ENCODE measurements around the gene PHRF1.
A peak's percentile ranks its signal among the peaks of the same experiment; 100 is the strongest.

The PHRF1 gene

DNA sequence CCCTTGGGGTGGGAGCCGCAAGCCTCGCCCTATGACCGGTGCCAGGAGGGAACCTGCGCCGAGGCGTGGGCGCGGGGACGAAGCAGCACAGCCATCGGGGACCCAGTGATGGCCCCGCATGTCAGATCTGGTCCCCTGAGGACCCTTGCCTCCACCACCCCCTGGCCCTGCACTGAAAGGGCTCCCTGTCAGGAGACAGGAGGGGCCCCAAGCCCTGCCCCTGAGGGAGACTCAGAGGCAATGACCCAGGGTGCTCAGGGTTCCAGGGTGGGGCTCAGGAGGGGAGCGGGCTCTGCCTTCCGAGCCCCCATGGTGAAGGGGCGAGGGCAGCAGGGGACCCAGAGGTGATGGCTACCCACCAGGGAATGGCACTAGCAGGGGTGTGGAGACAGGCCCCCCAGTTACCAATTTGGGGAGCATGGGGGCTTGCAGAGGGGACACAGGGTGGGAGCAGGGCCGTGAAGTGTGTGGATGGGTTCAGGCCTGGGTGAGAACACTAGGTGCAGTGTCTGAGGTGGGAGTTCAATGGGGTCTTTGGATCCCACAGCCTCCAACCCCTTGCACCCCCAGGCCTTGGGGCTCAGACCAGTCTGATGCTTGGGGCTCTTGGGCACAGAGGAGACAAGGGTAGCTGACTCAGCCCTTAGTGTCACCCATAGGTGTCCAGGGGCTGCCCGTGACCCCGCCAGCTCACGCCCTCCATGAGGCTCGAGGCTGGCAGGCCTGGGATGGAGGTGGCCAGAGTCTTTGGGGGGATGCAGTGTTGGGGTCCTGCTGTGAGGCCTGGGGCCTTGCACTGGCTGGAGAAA, 38.4 kb upstream of the PHRF1 start:
- DNase-seq (ENCODE audit: extremely low read depth in 1 of 2, low read depth in 1 of 2): no peak

GRCh38 chr11:538431-539051, 37.7 kb upstream of the PHRF1 start:
- DNase-seq (ENCODE audit: extremely low read depth in 1 of 2, low read depth in 1 of 2): no peak

DNA sequence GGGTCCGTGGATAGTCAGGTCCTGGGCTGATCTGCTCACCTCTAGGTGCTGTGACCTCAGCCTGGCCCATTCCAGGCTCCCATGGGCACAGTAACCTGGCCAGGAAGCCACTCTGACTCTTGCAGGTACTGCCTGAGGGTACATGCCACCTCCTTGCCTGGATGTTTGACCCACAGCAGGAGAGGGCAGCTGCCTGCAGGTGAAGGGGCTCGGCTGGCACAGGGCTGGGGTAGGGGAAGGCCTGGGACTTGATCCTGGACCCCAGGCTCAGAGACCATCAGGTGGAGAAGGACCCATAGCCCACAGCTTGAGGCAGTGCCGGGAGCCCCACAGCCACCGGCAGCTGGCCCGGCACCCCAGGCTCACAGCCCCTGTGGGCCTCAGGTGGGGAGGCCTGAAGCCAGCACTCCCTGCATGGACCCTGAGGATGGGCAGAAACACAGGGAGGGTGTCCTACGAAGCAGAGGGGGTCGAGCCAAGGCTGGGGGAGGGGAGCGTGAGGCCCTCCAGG, 36.2 kb upstream of the PHRF1 start:
- DNase-seq (ENCODE audit: extremely low read depth in 1 of 2, low read depth in 1 of 2): no peak

DNA sequence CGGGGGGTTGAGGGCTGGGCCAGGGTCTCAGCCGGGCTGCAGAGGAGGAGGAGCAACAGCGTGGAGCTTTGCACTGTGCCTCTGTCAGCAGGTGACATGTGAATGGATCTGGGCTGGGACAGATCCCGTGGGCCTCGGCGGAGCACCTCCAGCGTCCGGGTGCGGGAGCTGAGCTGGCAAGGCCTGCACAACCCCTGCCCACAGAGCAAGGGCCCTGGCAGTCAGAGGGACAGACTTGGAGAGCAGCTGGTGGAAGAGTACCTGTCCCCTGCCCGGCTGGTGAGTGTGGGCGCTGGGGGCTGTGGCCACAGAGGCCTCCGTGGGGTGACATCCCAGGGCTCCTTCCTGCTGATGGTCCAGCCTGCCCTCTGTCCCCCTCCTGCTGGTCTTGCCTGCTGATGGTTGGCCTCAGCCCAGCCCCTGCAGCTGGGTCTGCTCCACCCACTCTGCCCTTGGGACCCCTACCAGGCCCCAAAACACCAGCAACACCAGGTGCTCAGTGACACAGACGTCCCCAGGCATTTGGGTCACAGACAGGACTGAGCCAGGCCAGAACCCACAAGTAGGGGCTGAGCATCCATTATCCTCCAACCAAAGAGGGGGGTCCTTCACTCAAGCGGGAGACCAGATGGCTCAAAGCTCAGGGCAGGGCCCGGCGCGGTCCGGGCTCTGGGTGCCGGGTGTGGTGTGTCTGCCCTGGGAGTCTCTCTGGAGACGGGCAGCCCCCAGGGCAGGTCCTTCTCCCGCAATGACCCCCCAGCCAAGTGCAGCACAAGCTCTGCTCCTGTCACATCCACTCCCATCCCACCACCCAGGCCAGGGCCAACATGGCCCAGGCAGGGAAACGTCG, 35.5 kb upstream of the PHRF1 start:
- no peak for DNase-seq (ENCODE audit: extremely low read depth in 1 of 2, low read depth in 1 of 2)

DNA sequence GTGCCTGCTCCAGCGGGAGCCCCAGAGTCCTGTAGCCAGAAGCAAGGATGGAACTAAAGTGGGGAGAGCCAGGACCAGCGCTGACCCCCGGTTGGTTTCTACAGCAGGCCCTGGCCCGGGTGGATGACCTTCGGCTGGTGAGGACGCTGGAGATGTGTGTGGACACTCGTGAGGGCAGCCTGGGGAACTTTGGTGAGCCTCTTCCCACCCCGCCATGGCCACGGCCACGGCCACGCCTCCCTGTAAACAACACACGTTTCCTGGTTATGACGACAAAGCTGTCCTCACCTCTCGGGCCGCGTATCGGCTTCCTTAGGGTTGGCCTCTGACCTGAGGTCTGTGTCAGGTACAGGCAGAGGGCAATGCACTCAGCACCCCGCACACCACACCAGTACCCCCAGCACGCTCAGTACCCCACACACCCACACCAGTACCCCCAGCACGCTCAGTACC, 34.8 kb upstream of the PHRF1 start:
- DNase-seq (ENCODE audit: extremely low read depth in 1 of 2, low read depth in 1 of 2): no peak

GRCh38 chr11:544817-545166, 31.5 kb upstream of the PHRF1 start:
- DNase-seq (ENCODE audit: extremely low read depth in 1 of 2, low read depth in 1 of 2): no peak

DNA sequence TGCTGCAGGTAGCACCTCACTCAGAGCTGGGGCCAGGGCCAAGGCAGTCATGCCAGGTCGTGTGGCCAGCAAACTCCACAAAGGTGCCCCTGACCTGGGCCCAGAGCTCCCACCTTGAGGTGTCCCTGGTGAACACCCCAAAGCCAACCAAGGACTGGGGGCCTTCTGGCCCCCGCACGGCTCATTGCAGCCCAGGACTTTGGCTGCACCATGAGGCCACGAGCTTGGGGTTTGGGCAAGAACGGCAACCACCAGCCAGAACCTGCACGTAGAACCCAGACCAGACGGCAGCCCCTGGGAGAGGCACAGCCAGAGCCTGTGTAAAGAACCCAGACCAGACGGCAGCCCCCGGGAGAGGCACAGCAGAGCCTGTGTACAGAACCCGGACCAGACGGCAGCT, 31.1 kb upstream of the PHRF1 start:
- DNase-seq (ENCODE audit: extremely low read depth in 1 of 2, low read depth in 1 of 2): no peak

GRCh38 chr11:548700-549603, 27.3 kb upstream of the PHRF1 start:
- DNase-seq (ENCODE audit: extremely low read depth in 1 of 2, low read depth in 1 of 2): no peak

DNA sequence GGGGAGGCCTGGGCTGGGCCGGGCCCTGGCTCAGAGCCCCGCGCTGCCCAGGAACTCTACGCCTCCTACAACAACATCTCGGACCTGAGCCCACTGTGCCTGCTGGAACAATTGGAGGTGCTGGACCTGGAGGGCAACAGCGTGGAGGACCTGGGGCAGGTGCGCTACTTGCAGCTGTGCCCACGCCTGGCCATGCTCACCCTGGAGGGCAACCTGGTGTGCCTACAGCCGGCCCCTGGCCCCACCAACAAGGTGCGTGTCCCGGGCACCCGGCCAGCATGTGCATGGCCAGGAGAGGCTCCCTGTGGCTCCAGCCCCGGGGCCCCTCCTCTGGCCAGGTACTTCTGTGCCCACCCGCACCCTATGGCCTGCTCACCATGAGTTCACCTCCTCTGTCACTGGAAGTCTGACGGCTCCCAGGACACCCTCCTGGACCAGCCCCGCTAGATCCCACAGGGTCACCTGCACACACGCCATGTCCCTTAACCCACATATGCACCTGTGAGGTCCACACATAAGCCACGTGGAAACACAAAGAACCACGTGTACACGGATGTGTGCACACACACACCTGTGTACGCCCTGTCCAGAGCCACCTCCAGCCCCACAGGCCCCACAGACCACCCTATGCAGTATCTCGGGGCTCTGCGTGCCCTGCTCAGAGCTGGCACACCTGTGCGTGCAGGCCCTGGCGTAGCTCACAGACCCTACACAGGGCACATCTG, 26.1 kb upstream of the PHRF1 start:
- no peak for DNase-seq (ENCODE audit: extremely low read depth in 1 of 2, low read depth in 1 of 2)

GRCh38 chr11:550746-551085, 25.6 kb upstream of the PHRF1 start:
- no peak for DNase-seq (ENCODE audit: extremely low read depth in 1 of 2, low read depth in 1 of 2)

- no peak for DNase-seq (ENCODE audit: extremely low read depth in 1 of 2, low read depth in 1 of 2)
Measured at GRCh38 chr11:551131-551530, 25.1 kb upstream of the PHRF1 start.

DNA sequence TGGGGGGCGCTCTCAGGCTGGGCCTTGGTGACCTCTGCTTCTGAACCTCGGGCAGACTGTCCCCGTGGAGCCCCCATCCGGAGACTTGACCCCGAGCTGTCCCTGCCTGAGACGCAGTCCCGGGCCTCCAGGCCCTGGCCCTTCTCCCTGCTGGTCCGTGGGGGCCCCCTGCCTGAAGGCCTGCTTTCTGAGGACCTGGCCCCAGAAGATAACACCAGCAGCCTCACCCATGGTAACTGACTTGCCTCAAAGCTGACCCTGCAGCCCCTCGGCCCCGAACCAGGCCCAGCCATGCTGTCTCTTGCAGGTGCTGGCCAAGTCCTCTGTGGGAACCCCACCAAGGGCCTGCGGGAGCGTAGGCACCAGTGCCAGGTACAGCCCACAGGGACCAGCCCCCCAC, 24.7 kb upstream of the PHRF1 start:
- DNase-seq (ENCODE audit: extremely low read depth in 1 of 2, low read depth in 1 of 2): no peak

DNA sequence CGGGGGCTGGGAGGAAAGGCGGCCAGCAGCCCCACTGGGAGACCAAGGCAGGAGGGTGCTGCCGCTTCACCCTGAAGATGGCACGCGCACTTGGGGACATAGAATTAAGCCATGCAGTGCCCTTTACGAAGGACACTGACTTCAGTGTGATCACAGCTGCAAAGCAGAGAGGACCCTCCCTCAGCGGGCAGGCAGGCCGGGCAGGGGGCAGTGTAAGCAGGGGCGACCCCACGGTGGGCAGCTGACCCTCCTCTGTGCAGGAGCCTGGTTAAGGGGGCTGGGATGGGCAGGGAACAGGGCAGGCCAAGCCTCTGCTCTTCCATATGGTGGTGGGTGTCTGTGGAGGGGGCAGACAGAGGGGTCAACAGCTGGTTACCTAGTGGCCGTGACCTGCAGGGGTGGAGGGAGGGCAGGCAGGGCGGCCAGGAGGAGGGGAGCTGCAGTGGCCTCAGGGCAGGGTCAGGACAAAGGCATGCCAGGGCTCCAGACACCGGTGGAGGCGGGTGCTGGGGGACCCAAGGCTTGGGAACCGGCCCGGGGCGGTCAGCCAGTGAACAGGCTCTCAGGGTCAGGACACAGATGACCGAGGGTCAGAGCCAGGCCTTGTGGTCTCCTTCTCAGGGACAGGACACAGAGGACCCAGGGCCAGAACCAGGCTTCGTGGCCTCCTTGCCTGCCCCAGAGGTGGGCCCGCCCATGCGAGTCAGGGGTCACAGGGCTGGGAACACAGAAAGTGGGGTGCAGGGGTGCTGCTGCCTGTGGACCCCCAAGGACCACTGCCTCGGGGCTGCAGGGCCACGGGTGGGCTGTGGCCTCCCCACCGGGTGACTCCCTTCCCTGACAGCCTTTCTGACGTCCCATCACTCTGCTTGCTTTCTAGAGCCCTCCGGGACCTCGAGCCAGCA, 22.9 kb upstream of the PHRF1 start:
- DNase-seq (ENCODE audit: extremely low read depth in 1 of 2, low read depth in 1 of 2): no peak

DNA sequence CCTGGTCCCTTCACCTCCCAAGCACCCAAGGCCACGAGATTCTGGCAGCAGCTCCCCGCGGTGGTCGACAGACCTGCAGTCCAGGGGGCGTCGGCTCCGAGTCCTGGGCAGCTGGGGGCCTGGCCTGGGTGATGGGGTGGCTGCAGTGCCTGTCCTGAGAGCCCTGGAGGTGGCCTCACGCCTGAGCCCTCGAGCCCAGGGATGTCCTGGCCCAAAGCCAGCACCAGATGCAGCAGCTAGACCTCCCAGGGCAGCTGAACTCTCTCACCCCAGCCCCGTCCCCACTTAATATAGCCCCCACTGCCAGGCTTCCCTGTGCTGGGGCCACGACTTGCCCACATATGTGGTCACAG, 22.3 kb upstream of the PHRF1 start:
- DNase-seq (ENCODE audit: extremely low read depth in 1 of 2, low read depth in 1 of 2): no peak

DNA sequence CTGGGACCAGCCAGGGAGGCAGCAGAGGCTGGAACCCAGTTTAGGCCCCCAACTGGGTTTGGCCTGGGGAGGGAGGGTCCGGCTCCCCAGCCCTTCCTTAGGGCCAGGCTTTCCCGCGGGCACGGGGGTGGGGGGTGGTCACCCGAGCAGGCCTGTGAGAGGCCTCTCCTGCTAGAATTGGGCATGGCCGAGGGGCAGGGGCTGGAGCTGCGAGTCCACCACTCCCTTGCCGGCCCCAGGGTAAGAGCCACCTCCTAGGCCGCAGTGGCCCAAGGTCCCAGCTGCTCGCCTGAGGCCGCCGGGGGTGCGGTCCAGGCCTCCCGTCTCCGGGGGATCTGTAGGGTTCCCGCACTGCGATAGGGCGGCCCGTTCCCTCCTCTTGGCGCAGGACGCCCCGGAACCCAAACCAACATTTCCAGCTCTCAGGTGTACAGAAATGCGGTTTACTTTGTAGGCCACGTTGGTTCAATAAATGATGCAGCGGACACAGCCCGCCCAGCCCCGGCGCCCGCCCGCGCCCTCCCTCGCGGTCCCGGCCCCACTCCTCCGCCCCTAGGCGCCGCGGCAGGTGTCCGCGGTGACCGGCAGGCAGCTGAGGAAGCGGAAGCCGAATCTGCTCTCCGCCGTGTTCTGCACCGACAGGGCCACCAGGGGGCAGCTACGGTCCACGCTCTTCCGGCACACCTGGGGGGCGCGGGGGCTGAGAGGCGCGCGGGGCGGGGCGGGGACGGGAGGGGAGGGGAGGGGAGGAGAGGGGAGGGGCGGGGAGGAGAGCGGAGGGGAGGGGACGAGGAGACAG, 21.6 kb upstream of the PHRF1 start:
- DNase-seq (ENCODE audit: extremely low read depth in 1 of 2, low read depth in 1 of 2): peak; percentile 58 to 70

DNA sequence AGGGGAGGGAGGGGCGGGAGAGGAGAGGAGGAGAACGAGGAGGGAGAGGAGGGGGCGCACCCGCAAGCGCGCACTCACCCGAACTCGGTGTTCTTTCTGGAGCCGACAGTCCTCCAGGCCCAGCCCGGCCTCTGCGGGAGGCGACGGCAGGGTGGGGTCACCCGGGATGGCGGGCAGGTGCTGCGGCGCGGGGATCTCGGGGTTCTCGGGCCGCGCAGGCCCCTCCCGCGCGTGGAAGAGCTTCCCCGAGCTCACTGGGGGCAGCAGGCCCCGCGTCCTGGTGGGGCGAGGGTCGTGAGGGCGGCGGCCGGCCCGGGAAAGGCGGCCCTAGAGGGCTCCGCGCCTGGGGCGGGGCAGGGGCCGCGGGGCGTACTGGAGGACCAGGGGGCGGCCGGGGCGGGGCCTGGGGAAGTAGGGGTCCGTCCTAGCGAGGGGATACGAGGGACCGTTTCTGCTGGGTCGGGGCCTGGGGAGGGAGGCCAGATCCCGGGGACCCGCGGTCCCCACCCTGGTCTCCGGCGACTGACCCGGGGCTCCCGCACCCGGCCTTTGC, 21.0 kb upstream of the PHRF1 start:
- no peak for DNase-seq (ENCODE audit: extremely low read depth in 1 of 2, low read depth in 1 of 2)

DNA sequence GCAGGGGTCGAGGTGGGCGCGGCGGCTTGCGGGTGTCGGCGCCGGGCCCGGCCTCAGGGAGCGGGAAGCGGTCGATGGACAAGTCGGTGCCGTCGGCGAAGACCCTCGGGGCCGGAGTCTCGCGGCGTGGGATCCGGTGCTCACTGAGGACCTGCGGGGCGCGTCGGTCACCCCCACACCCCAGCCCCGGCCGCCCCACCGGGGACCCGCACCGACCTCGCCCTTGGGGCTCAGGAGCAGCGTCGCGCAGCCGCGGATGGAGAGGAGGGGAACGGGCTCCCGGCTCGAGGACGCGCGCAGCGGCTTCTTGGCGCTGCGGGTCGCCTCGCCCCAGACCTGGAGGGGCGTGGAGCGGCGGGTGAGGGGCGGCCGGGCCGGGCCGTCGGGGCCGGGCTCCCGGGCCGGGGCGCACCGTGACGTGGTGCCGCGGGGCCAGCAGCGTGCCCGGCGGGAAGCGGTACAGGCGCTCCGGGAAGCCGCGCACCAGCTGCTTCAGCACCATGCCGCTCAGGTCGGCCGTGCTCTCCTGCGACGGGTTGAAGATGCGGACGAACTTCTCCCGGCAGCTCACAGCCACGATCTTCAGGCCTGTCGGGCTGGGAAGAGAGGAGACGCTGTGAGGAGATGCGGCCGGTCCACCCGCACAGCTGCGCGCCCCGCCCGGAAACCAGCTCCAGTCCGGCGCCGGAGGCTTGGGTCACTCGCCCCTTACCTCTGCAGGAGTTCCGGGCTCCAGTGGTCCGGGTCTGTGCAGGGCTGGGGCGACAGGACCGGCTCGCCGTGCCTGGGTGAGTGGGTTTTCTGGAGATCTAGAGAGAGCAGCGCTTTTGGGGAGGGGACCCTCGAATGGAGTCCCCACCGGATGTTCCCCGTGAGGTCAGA, 20.2 kb upstream of the PHRF1 start:
- DNase-seq (ENCODE audit: extremely low read depth in 1 of 2, low read depth in 1 of 2): no peak
